HepG2 (cell line): ENCODE measurements around the gene SEZ6. TPM values are rescaled to one million over a fixed set of nuclear protein-coding genes. Genes with fewer than 3 reads are reported as not detected.

Experiments used
- HIC2 ChIP-seq: sonication (generic); formaldehyde crosslinking; IDR thresholded peaks from 2 replicates; pipeline ENCODE4 v1.9.0; 2022; ENCODE audit warnings: low read depth, missing genetic modification reagents
- HNF4G ChIP-seq, 2 experiments: sonication (generic) in 1 of 2; formaldehyde crosslinking in 1 of 2; IDR thresholded peaks; 2 replicates each; pipeline versions ENCODE4 v1.4.0 to v1.6.1; 2011 to 2020; ENCODE audit warnings: borderline replicate concordance in 2 of 2, low read depth in 2 of 2, mild to moderate bottlenecking in 2 of 2, low read length in 1 of 2, missing genetic modification reagents in 1 of 2, moderate library complexity in 1 of 2
- IKZF1 ChIP-seq: fragments of 450-650 bp; IDR thresholded peaks from 2 replicates; pipeline ENCODE4 v1.7.1; 2016
- MAX ChIP-seq: IDR thresholded peaks from 2 replicates; pipeline ENCODE4 v1.6.1; 2012; ENCODE audit warnings: inconsistent platforms
- MEIS2 ChIP-seq: sonication (generic); formaldehyde crosslinking; IDR thresholded peaks from 2 replicates; pipeline ENCODE4 v1.9.0; 2021; ENCODE audit warnings: mild to moderate bottlenecking, missing genetic modification reagents
- MLXIP ChIP-seq: sonication (generic); formaldehyde crosslinking; IDR thresholded peaks from 2 replicates; pipeline ENCODE4 v1.9.0; 2021; ENCODE audit warnings: missing genetic modification reagents, borderline replicate concordance
- MTA1 ChIP-seq: sonication (generic); formaldehyde crosslinking; IDR thresholded peaks from 2 replicates; pipeline ENCODE4 v1.4.0; 2020; ENCODE audit warnings: missing genetic modification reagents, mild to moderate bottlenecking, borderline replicate concordance
- PPARG ChIP-seq: conservative IDR thresholded peaks from 2 replicates; pipeline ENCODE4 v1.6.1; 2016; ENCODE audit warnings: missing biosample characterization, missing genetic modification reagents
- PRDM10 ChIP-seq: sonication (generic); formaldehyde crosslinking; IDR thresholded peaks from 2 replicates; pipeline ENCODE4 v1.4.0; 2020; ENCODE audit warnings: low read depth, missing genetic modification reagents
- PRPF4 ChIP-seq: fragments of 200-400 bp; formaldehyde crosslinking; IDR thresholded peaks from 2 replicates; pipeline ENCODE4 v1.6.1; 2016; ENCODE audit warnings: low read length, low read depth; ENCODE audit not compliant: poor library complexity, severe bottlenecking
- RAD51 ChIP-seq: fragments of 450-650 bp; IDR thresholded peaks from 2 replicates; pipeline ENCODE4 v1.6.1; 2016; ENCODE audit warnings: borderline replicate concordance
- RBAK ChIP-seq: sonication (generic); formaldehyde crosslinking; IDR thresholded peaks from 2 replicates; pipeline ENCODE4 v1.5.1; 2020; ENCODE audit warnings: mild to moderate bottlenecking, missing genetic modification reagents
- SAP130 ChIP-seq: IDR thresholded peaks from 2 replicates; pipeline ENCODE4 v1.6.1; 2016; ENCODE audit warnings: low read depth
- UBTF ChIP-seq: sonication (generic); formaldehyde crosslinking; IDR thresholded peaks from 2 replicates; pipeline ENCODE4 v1.4.0; 2020; ENCODE audit warnings: mild to moderate bottlenecking, missing genetic modification reagents
- ZNF784 ChIP-seq: sonication (generic); formaldehyde crosslinking; IDR thresholded peaks from 2 replicates; pipeline ENCODE4 v1.5.1; 2020; ENCODE audit warnings: missing genetic modification reagents, mild to moderate bottlenecking, borderline replicate concordance
- ZNF850 ChIP-seq: sonication (generic); formaldehyde crosslinking; conservative IDR thresholded peaks from 2 replicates; pipeline ENCODE4 v1.9.0; 2021; ENCODE audit warnings: mild to moderate bottlenecking, missing genetic modification reagents
- polyA plus RNA-seq, 8 experiments: library from polyadenylated mRNA; depleted of rRNA in 3 of 8; stranded (reverse) in 7 of 8; unstranded in 1 of 8; fragments of >200 nt; fragmentation: Illumina TruSeq in 4 of 8; extraction: Trizol in 4 of 8; gene quantifications; 2 replicates each; pipeline versions ENCODE4 v1.2.1 to v1.2.3, GENCODE V29; 2011 to 2016; ENCODE audit warnings: low read depth in 4 of 8, missing spikeins in 1 of 8, mixed read lengths in 1 of 8; ENCODE audit not compliant: insufficient read depth in 1 of 8
- total RNA-seq, 5 experiments: library from RNA; depleted of rRNA; stranded (reverse); fragments of >200 nt; fragmentation: Illumina TruSeq; extraction: Trizol; gene quantifications; 2 replicates each; pipeline ENCODE4 v1.2.3, GENCODE V29; 2016; ENCODE audit warnings: low read depth in 1 of 5

SEZ6 gene
- total and polyA plus RNA-seq, 2 of the 13 experiments (the other 11 are each of a cell fraction or from before 2014, with no cell fraction given) = not detected

GRCh38 chr17:28993645-28994426 is 12.0 kb downstream of the SEZ6 start (continued):
- TF ChIP-seq HIC2 (CRISPR knock-in tag) = peak; percentile 58; the same call in 1 of the 2 replicates
- TF ChIP-seq PRDM10 (CRISPR knock-in tag) = no peak
- no peak for TF ChIP-seq RBAK (CRISPR knock-in tag)
- TF ChIP-seq ZNF784 (CRISPR knock-in tag) = no peak
- no peak for TF ChIP-seq RAD51
- TF ChIP-seq SAP130 (CRISPR knock-in tag) = peak; percentile 28; the same call in 1 of the 2 replicates
- TF ChIP-seq PPARG = no peak
- no peak for TF ChIP-seq MTA1 (CRISPR knock-in tag)
- TF ChIP-seq UBTF (CRISPR knock-in tag) = no peak
- no peak for TF ChIP-seq IKZF1
- peak; percentile 46; the same call in 1 of the 2 replicates for TF ChIP-seq HNF4G (IDR thresholded peaks at IDR 0.05; ENCODE audit: borderline replicate concordance, low read depth, low read length)
- TF ChIP-seq HNF4G (CRISPR knock-in tag; IDR thresholded peaks at IDR 0.05; ENCODE audit: borderline replicate concordance, low read depth) = no peak; the same call in 1 of the 2 replicates
- no peak for TF ChIP-seq ZNF850 (CRISPR knock-in tag)
- no peak for TF ChIP-seq MLXIP (CRISPR knock-in tag)
- no peak; the same call in 1 of the 2 replicates for TF ChIP-seq MEIS2 (CRISPR knock-in tag)
- TF ChIP-seq PRPF4 = no peak
- TF ChIP-seq MAX = peak; percentile 60
